ENCODE data around the gene SIRT4. TPM values are rescaled to one million over a fixed set of nuclear protein-coding genes. Genes with fewer than 3 reads are reported as not detected.

The SIRT4 gene
- total and polyA plus RNA-seq, 2 of the 13 experiments (the other 11 are each of a cell fraction or from before 2014, with no cell fraction given), result 3.4 to 5.8 TPM

DNA sequence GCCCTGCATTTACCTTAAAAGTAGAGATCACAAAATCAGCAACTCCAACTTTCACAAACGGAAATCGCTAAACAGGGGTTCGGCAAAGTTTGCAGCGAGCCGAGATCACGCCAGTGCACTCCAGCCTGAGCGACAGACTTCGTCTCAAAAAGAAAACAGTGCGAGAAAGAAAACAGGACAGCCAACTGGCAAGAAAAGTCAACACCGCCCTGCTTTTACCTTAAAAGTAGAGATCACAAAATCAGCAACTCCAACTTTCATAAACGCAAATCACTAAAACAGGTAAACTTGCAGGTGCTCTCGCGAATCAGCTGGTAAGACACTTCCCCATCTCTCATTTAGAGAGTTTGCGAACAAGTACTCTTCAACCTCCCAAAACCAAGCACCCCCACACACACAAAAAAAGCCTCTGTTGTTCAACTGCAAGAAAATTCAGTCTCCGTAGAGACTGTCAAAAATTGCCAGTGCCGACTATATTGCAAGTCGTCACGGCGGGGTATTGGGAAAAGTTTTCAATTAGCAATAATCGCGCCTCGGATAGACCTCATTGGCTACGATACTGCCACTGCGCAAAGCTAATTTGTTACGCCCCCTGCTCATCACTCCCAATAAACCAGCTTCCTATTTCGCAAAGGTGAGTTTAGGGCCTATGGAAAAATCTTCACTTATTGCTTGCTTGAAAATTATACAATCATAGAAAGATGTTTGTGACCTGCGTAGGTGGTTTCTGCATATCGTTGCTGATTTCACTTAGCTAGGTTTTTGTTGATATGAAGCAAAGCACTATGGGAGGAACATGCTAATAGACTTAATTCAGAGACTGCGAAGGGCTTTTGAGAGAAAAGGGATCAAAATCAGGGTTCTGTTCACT, 9.2 kb upstream of the SIRT4 start, which contains the start of gene RNU4-1 (continued):
- TF ChIP-seq, protein P1, sequence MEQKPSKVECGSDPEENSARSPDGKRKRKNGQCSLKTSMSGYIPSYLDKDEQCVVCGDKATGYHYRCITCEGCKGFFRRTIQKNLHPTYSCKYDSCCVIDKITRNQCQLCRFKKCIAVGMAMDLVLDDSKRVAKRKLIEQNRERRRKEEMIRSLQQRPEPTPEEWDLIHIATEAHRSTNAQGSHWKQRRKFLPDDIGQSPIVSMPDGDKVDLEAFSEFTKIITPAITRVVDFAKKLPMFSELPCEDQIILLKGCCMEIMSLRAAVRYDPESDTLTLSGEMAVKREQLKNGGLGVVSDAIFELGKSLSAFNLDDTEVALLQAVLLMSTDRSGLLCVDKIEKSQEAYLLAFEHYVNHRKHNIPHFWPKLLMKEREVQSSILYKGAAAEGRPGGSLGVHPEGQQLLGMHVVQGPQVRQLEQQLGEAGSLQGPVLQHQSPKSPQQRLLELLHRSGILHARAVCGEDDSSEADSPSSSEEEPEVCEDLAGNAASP (CRISPR knock-in tag; IDR thresholded peaks at IDR 0.05; ENCODE audit: borderline replicate concordance), result peak; percentile 77; the same call in 1 of the 2 replicates
- no peak; the same call in 1 of the 2 replicates for TF ChIP-seq ZNF652 (CRISPR knock-in tag; IDR thresholded peaks at IDR 0.05; ENCODE audit: borderline replicate concordance, low read depth)
- TF ChIP-seq ZNF329 (CRISPR knock-in tag; IDR thresholded peaks at IDR 0.05; ENCODE audit: low read depth), result no peak
- TF ChIP-seq MTA1 (CRISPR knock-in tag; IDR thresholded peaks at IDR 0.05; ENCODE audit: borderline replicate concordance), result no peak
- TF ChIP-seq SALL2 (CRISPR knock-in tag; IDR thresholded peaks at IDR 0.05), result peak; percentile 25; the same call in 1 of the 2 replicates
- TF ChIP-seq ZNF570 (CRISPR knock-in tag; IDR thresholded peaks at IDR 0.05; ENCODE audit: borderline replicate concordance), result no peak
- 0 out of 2 replicates have a peak, but pooled peaks have one; percentile 46 for TF ChIP-seq HOXA7 (CRISPR knock-in tag; IDR thresholded peaks at IDR 0.05)
- 0 out of 2 replicates have a peak, but pooled peaks have one; percentile 46 for TF ChIP-seq CENPT (CRISPR knock-in tag; IDR thresholded peaks at IDR 0.05; ENCODE audit: low read depth)
- TF ChIP-seq GTF3A (CRISPR knock-in tag; conservative IDR thresholded peaks at IDR 0.05), result no peak
- peak; percentile 49; the same call in 1 of the 2 replicates for TF ChIP-seq PPARG (CRISPR knock-in tag; conservative IDR thresholded peaks at IDR 0.05)
- TF ChIP-seq ZNF746 (CRISPR knock-in tag; IDR thresholded peaks at IDR 0.05), result no peak
- TF ChIP-seq MLLT10 (CRISPR knock-in tag; IDR thresholded peaks at IDR 0.05), result no peak
- TF ChIP-seq XBP1 (CRISPR knock-in tag; IDR thresholded peaks at IDR 0.05), result no peak
- no peak; the same call in 1 of the 2 replicates for TF ChIP-seq ELF1 (CRISPR knock-in tag; IDR thresholded peaks at IDR 0.05)
- peak; percentile 82 for TF ChIP-seq KAT8 (CRISPR knock-in tag; IDR thresholded peaks at IDR 0.05)
- TF ChIP-seq TEAD3 (CRISPR knock-in tag; optimal IDR thresholded peaks at IDR 0.05; ENCODE audit: borderline replicate concordance), result no peak
- TF ChIP-seq, protein P2, sequence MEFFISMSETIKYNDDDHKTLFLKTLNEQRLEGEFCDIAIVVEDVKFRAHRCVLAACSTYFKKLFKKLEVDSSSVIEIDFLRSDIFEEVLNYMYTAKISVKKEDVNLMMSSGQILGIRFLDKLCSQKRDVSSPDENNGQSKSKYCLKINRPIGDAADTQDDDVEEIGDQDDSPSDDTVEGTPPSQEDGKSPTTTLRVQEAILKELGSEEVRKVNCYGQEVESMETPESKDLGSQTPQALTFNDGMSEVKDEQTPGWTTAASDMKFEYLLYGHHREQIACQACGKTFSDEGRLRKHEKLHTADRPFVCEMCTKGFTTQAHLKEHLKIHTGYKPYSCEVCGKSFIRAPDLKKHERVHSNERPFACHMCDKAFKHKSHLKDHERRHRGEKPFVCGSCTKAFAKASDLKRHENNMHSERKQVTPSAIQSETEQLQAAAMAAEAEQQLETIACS (CRISPR knock-in tag; IDR thresholded peaks at IDR 0.05), result no peak
- no peak for TF ChIP-seq ZNF333 (CRISPR knock-in tag; IDR thresholded peaks at IDR 0.05; ENCODE audit: borderline replicate concordance)
- peak; percentile 23; the same call in 1 of the 2 replicates for TF ChIP-seq FOXC1 (CRISPR knock-in tag; IDR thresholded peaks at IDR 0.05; ENCODE audit: borderline replicate concordance)
- TF ChIP-seq, protein P3, sequence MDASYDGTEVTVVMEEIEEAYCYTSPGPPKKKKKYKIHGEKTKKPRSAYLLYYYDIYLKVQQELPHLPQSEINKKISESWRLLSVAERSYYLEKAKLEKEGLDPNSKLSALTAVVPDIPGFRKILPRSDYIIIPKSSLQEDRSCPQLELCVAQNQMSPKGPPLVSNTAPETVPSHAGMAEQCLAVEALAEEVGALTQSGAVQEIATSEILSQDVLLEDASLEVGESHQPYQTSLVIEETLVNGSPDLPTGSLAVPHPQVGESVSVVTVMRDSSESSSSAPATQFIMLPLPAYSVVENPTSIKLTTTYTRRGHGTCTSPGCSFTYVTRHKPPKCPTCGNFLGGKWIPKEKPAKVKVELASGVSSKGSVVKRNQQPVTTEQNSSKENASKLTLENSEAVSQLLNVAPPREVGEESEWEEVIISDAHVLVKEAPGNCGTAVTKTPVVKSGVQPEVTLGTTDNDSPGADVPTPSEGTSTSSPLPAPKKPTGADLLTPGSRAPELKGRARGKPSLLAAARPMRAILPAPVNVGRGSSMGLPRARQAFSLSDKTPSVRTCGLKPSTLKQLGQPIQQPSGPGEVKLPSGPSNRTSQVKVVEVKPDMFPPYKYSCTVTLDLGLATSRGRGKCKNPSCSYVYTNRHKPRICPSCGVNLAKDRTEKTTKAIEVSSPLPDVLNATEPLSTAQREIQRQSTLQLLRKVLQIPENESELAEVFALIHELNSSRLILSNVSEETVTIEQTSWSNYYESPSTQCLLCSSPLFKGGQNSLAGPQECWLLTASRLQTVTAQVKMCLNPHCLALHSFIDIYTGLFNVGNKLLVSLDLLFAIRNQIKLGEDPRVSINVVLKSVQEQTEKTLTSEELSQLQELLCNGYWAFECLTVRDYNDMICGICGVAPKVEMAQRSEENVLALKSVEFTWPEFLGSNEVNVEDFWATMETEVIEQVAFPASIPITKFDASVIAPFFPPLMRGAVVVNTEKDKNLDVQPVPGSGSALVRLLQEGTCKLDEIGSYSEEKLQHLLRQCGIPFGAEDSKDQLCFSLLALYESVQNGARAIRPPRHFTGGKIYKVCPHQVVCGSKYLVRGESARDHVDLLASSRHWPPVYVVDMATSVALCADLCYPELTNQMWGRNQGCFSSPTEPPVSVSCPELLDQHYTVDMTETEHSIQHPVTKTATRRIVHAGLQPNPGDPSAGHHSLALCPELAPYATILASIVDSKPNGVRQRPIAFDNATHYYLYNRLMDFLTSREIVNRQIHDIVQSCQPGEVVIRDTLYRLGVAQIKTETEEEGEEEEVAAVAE (CRISPR knock-in tag; IDR thresholded peaks at IDR 0.05; ENCODE audit: borderline replicate concordance), result no peak
- TF ChIP-seq, protein P4, sequence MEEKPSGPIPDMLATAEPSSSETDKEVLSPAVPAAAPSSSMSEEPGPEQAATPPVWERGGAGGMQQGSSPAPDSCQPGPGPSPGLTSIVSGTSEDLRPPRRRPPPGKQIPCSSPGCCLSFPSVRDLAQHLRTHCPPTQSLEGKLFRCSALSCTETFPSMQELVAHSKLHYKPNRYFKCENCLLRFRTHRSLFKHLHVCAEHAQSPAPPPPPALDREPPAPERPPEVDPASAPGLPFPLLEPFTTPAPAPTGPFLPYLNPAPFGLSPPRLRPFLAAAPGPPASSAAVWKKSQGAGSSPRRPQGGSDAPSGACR (CRISPR knock-in tag; IDR thresholded peaks at IDR 0.05), result no peak
- TF ChIP-seq FOXK2 (IDR thresholded peaks at IDR 0.05), result no peak

Data from HepG2 (cell line).